GM12872 (cell line): ENCODE data around the gene PSME3.

ENCODE experiments used
- TF ChIP-seq, protein P1 (sequence below): IDR thresholded peaks from 3 replicates; pipeline ENCODE4 v1.5.1; 2011; ENCODE audit warnings: low read depth, mild to moderate bottlenecking, low read length, moderate library complexity; ENCODE audit not compliant: insufficient read depth

Gene PSME3

DNA sequence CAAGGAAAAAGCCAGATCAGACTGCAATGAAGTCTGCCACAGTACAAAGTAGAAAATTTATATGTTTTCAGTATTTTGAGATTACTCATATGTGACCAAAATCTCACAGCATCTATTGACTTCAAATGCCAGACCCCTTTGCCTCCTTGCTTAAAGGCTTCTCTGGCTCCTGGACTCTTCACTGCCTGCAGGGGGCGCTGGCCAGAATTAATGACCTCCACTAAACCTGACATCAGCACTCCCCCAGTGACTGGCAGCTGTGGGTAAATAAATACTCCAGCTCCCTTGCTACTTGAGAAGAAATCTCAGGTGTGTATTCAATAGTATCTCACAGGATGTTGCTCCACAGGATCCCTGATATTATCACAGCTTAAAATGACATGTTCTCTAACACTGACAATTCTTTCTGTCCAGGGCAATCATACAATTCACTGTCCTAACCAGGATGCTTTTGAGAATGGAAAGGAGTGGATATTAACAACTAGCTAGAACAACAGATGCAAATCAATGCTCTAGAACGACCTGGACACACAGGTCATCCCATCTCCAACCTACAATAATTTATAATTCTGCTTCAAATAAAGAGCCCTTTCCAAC is 13.2 kb upstream of the PSME3 start:
- TF ChIP-seq, protein P1, sequence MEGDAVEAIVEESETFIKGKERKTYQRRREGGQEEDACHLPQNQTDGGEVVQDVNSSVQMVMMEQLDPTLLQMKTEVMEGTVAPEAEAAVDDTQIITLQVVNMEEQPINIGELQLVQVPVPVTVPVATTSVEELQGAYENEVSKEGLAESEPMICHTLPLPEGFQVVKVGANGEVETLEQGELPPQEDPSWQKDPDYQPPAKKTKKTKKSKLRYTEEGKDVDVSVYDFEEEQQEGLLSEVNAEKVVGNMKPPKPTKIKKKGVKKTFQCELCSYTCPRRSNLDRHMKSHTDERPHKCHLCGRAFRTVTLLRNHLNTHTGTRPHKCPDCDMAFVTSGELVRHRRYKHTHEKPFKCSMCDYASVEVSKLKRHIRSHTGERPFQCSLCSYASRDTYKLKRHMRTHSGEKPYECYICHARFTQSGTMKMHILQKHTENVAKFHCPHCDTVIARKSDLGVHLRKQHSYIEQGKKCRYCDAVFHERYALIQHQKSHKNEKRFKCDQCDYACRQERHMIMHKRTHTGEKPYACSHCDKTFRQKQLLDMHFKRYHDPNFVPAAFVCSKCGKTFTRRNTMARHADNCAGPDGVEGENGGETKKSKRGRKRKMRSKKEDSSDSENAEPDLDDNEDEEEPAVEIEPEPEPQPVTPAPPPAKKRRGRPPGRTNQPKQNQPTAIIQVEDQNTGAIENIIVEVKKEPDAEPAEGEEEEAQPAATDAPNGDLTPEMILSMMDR: peak; percentile 77

DNA sequence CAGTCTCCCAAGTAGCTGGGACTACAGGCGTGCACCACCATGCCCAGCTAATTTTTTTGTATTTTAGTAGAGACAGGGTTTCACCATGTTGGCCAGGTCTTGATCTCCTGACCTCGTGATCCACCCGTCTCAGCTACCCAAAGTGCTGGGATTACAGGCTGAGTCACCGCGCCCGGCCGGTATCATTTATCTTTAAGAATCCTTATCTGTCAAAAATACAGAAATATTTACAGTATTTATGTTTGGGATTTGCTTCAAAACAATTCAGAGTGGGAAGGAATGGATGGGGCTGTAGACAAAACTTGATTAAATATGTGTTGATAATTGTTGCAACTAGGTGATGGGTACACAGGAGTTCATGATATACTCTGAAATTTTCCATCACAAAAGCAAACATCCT is 12.0 kb upstream of the PSME3 start:
- TF ChIP-seq, protein P1: no peak

DNA sequence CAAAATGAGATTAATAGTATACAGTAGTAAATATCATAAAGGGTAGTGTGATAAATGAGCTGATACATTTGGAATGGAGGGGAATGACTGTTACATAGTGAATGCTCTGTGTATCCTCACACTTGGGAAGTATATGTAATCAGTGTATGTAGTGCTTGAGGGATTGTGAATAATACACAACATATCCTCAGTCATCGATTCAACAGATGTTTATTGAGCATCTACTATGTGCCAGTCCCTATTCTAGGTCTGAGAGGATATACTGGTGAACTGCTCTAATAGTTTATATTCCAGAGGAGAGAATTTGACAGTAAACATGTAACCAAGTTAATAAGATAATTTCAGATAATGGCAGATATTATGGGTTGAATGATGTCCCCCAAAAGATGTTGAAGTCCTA is 5.7 kb upstream of the PSME3 start:
- TF ChIP-seq, protein P1: no peak

DNA sequence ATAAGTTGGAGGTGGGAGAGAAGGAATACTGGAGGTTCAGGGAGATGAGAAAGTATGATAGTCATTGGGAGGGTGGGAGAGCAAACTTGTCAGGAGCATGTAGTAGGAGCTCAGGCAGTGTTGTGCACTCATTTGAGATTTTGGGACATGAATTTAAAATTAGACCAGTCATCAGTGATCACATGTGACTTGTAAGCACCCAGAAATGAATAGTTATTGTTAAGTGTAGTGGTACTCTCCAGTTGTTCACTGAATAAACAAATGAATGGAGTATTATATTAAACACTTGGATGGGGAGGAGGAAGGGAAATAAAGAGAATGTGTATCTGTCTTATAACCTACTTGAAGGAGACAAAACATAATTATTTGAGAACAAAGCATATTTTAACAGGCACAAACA is 2.2 kb upstream of the PSME3 start:
- TF ChIP-seq, protein P1: no peak

DNA sequence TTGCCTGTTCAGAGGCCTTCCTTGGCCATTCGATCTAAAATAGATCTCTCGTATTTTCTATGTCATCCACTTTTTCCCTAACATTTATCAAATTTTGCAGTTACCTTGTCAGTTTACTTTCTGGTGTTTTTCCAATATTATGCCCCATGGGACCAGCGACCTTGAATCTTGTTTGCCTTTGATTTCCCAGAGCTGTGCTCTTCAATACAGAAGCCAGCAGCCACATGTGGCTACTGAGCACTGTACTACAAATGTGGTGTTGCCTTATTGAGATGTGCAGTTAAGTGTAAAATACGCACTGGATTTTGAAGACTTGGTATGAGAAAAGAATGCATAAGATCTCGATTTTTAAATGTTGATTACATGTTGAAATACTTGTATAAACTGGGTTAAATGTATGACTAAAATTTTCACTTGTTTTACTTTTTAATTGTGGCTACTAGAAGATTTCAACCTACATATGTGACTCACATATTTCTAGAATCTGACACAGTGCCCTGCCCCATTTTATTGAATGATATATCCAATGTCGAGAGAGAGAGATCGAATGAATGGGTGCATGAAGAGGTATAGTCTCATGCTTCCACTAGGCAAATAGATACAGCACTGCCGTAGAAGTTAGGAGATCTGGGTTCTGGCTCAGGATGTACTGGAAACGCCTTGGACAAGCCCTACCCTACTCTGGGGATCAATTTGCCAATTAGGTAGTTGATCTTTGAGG is 824 bp upstream of the PSME3 start:
- TF ChIP-seq, protein P1: no peak

DNA sequence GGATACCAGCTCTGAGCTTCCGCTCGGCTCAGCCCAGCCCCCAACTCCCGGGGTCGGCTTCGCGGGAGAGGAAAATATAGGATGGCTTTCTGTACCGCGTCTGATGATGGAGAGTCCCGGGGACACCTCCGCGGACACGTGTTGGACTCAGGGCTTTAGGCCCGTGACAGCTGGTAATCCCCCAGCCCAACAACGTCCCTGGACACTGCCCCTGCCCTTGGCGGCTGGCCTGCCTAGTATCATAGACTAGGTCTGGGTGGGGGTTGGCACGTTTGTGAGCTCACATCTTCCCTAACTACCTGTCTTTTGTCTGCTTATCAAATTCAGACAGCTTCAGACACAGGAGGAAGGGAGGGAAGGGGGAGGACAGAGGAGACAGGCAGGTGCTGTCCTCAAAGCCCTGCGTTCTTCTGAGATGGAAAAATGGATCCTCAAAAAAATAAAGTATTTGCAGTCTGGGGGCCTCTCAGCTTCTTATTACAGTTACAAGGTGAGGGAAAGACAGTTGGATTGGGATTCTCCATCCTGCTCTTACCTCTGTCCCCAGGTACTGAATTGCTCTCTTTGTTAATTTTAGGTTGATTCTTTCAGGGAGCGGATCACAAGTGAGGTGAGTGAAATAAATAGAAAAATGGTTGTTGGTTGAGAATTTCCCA is 698 bp downstream of the PSME3 start:
- TF ChIP-seq, protein P1: no peak

DNA sequence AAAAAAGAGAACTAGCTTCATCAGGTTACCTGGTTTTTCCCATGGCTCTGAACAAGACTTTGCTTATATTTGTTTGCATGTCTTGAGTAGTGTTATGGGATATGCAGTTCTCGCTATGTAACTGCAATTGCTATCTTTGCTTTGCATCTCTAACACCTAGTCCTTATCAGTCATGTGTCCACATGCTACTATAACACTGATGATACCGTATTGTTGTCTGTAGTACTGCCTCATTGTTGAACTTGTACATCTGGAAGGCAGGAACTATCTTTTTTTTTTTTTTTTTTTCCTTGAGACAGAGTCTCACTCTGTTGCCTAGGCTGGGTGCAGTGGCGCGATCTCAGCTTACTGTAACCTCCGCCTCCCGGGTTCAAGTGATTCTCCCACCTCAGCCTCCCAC is 2.5 kb downstream of the PSME3 start:
- TF ChIP-seq, protein P1: no peak
